ENCODE measurements around the gene TOMM6.

TOMM6 gene

GRCh38 chr6:41789390-41789724 lies 1.9 kb downstream of the TOMM6 start:
- no peak for DNase-seq (ENCODE audit: low read depth)
- H3K4me3 ChIP-seq (ENCODE audit: low read depth, low read length) = no peak overlapping the region
- no peak for TF ChIP-seq CTCF (IDR thresholded peaks at IDR 0.05; ENCODE audit: low read depth, low read length, missing control alignments)

- no peak for DNase-seq (ENCODE audit: low read depth)
- H3K4me3 ChIP-seq (ENCODE audit: low read depth, low read length) = no peak overlapping the region
- no peak for TF ChIP-seq CTCF (IDR thresholded peaks at IDR 0.05; ENCODE audit: low read depth, low read length, missing control alignments)
Observed at GRCh38 chr6:41790045-41790444, 2.6 kb downstream of the TOMM6 start.

GRCh38 chr6:41791305-41791704 lies 3.8 kb downstream of the TOMM6 start:
- no peak for DNase-seq (ENCODE audit: low read depth)
- H3K4me3 ChIP-seq (ENCODE audit: low read depth, low read length) = no peak overlapping the region
- TF ChIP-seq CTCF (IDR thresholded peaks at IDR 0.05; ENCODE audit: low read depth, low read length, missing control alignments) = no peak

GRCh38 chr6:41791984-41792383 lies 4.5 kb downstream of the TOMM6 start:
- H3K4me3 ChIP-seq (ENCODE audit: low read depth, low read length) = no peak overlapping the region
- TF ChIP-seq CTCF (IDR thresholded peaks at IDR 0.05; ENCODE audit: low read depth, low read length, missing control alignments) = no peak
- no peak for DNase-seq (ENCODE audit: low read depth)

GRCh38 chr6:41796474-41796873 lies 9.0 kb downstream of the TOMM6 start:
- no peak for TF ChIP-seq CTCF (IDR thresholded peaks at IDR 0.05; ENCODE audit: low read depth, low read length, missing control alignments)
- no peak overlapping the region for H3K4me3 ChIP-seq (ENCODE audit: low read depth, low read length)
- no peak for DNase-seq (ENCODE audit: low read depth)

GRCh38 chr6:41798901-41799558 lies 11.5 kb downstream of the TOMM6 start:
- TF ChIP-seq CTCF (IDR thresholded peaks at IDR 0.05; ENCODE audit: low read depth, low read length, missing control alignments) = no peak
- no peak overlapping the region for H3K4me3 ChIP-seq (ENCODE audit: low read depth, low read length)
- no peak for DNase-seq (ENCODE audit: low read depth)

- no peak for TF ChIP-seq CTCF (IDR thresholded peaks at IDR 0.05; ENCODE audit: low read depth, low read length, missing control alignments)
- no peak for DNase-seq (ENCODE audit: low read depth)
- H3K4me3 ChIP-seq (ENCODE audit: low read depth, low read length) = no peak overlapping the region
Observed at GRCh38 chr6:41799559-41799911, 12.0 kb downstream of the TOMM6 start.

All from GM12864 (cell line).